ENCODE measurements around the gene TERT. TPM values are rescaled to one million over a fixed set of nuclear protein-coding genes. Genes with fewer than 3 reads are reported as not detected.

TERT gene
- total RNA-seq, 2 donors from 2014 or later: 3.6 TPM; not detected in 1

DNA sequence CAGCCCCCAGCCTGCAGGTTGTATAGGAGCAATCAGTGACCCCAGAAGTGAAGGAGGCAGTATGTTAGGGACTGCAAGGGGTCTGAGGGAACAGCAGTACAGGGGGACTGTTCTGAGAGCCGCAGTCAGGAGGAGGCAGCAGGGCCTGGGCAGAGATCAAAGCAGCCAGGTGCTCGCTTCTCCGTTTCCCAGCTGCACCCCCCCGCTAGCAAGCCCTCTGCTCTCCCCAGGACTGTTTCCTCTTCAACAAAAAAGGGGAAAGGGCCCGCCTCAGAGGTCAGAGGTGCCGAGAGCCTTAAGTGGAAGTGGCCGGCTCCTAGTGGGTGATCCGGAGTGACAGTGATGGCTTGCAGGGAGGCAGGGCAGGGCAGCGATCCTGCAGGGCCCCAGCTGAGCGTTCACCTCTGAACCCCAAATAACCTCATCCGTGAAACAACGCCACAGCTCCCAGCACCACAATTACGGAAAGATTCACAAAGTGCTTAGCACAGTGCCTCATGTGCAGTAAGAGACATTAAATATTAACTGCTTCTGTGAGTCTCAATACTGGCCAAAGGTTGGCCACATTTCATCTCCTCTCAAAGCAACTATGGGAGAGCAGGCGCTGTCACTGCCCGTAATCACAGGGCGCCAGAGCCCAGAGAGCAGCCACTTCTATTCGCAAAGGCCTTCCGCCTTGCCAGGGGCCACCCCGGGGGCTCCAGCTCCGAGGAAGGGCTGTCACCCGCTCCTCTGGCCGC, 42.1 kb upstream of the TERT start:
- H3K27me3 ChIP-seq (replicated peaks; ENCODE audit: insufficient read depth): no peaks in the 10 kb centered on the region
- no peaks in the 10 kb centered on the region for H3K4me1 ChIP-seq (replicated peaks)
- no peak for DNase-seq (ENCODE audit: low spot score)
- no peak for TF ChIP-seq POLR2A (IDR thresholded peaks at IDR 0.05)
- TF ChIP-seq, protein P1, sequence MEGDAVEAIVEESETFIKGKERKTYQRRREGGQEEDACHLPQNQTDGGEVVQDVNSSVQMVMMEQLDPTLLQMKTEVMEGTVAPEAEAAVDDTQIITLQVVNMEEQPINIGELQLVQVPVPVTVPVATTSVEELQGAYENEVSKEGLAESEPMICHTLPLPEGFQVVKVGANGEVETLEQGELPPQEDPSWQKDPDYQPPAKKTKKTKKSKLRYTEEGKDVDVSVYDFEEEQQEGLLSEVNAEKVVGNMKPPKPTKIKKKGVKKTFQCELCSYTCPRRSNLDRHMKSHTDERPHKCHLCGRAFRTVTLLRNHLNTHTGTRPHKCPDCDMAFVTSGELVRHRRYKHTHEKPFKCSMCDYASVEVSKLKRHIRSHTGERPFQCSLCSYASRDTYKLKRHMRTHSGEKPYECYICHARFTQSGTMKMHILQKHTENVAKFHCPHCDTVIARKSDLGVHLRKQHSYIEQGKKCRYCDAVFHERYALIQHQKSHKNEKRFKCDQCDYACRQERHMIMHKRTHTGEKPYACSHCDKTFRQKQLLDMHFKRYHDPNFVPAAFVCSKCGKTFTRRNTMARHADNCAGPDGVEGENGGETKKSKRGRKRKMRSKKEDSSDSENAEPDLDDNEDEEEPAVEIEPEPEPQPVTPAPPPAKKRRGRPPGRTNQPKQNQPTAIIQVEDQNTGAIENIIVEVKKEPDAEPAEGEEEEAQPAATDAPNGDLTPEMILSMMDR (IDR thresholded peaks at IDR 0.05): no peak
- no peak for TF ChIP-seq POLR2AphosphoS5 (IDR thresholded peaks at IDR 0.05)
- intact Hi-C loops (cut with DNase I): no loop called here
- no peaks in the 10 kb centered on the region for H3K9me3 ChIP-seq
- no peak overlapping the region for H3K27ac ChIP-seq
- H3K4me3 ChIP-seq: no peak overlapping the region
- 90% methylated on average over 22 of the region's 22 CpGs for WGBS
- H3K36me3 ChIP-seq: peaks cover 6 to 12% of the 10 kb centered on the region in 2 donors

DNA sequence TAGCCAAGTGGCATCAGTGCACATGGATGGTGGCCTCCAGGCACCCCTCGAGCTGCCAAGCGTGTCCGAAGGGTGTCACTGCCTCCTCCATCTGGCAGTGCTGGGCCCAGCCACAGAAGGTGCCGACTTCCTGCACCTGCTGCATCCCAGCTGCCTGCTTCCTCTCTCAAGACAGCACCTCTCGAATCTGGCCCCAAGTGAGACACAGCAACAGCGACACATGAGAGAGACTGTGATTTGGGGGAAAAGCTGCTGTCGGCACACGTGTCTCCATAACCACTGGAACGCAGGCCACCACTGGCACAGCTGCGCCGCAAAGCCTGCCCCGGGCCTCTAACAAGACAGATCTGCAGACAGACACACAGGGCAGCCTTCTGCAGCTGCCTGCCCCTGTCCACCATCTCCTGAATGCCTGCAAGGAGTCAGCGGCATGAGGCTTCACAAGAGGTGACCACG, 41.3 kb upstream of the TERT start:
- H3K4me1 ChIP-seq (replicated peaks): no peaks in the 10 kb centered on the region
- H3K27me3 ChIP-seq (replicated peaks; ENCODE audit: insufficient read depth): no peaks in the 10 kb centered on the region
- TF ChIP-seq, protein P1 (IDR thresholded peaks at IDR 0.05): no peak
- TF ChIP-seq POLR2A (IDR thresholded peaks at IDR 0.05) (no peak), POLR2AphosphoS5 (IDR thresholded peaks at IDR 0.05) (no peak)
- DNase-seq (ENCODE audit: low spot score): no peak
- H3K36me3 ChIP-seq: peaks cover 6 to 12% of the 10 kb centered on the region in 2 donors
- 95% methylated on average over 14 of the region's 14 CpGs for WGBS
- no peak overlapping the region for H3K4me3 ChIP-seq
- no peak overlapping the region for H3K27ac ChIP-seq
- intact Hi-C loops (cut with DNase I): no loop called here
- H3K9me3 ChIP-seq: no peaks in the 10 kb centered on the region

DNA sequence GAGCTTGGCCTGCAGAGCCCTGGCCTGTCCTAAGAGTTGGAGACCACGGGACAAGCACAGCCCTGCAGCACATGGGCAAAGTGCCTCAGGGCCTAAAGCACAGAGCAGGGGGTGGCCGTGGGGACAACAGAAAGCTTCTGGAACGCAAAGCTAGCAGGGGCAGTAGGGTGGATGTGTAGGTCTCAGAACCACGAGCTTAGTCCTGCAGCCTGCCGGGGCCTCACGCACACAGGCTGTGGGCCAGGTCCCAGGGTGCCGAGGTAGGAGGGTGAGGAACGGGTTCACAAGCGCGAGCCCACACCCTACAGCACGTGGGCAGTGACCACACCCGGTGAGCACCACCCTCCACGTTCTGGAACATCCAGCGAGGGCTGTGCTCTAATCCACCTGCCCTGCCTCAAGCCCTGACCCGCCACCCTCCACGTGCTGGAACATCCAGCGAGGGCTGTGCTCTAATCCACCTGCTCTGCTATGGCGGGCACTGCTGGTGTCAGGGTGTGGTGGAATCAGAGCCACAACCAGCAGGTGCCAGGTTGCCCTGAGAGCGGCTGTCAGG, 40.8 kb upstream of the TERT start:
- Histone ChIP-seq H3K27me3 (replicated peaks; ENCODE audit: insufficient read depth) (no peaks in the 10 kb centered on the region), H3K4me3 (no peak overlapping the region), H3K4me1 (replicated peaks) (no peaks in the 10 kb centered on the region), H3K9me3 (no peaks in the 10 kb centered on the region), H3K36me3 (peaks cover 6 to 12% of the 10 kb centered on the region in 2 donors), H3K27ac (no peak overlapping the region)
- WGBS: 90% methylated on average over 19 of the region's 19 CpGs
- no peak for DNase-seq (ENCODE audit: low spot score)
- TF ChIP-seq, protein P1 (IDR thresholded peaks at IDR 0.05): no peak
- TF ChIP-seq POLR2A (IDR thresholded peaks at IDR 0.05) (no peak), POLR2AphosphoS5 (IDR thresholded peaks at IDR 0.05) (no peak)
- intact Hi-C loops (cut with DNase I): no loop called here

DNA sequence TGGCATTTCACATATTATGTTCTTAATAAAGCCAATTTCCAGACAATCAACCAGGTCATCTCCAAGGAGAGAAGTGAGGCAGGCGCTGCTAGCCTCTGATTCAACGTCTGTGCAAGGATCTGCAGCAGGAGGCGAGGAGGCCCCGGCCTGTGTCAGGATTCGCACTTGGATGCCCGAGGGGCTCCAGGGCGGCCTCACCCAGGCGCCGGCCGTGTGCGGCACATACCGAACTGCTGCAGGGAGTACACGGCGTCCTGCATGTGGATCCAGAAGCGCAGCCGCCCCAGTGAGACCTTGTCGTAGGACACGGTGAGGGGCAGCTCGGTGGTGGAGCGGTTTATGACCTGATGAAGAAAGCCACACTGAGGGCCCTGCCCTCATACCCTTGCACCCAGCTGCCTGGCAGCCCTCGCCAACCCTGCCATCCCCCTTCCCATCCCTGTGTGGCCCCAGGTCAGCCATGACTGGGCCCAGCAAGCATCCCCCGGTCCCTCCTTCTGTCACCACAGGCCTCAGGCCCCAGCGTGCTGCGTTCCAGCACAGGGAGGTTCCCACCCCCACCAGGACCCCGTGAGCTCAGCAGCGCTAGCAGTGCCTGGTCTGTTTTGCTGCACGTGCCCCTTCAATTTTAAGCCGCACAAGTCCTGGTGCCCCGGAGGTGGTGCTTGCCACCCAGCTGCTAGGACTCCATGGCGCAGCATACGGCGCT, 40.1 kb upstream of the TERT start:
- peaks cover 6 to 12% of the 10 kb centered on the region in 2 donors for H3K36me3 ChIP-seq
- intact Hi-C loops (cut with DNase I): no loop called here
- WGBS: 95% methylated on average over 31 of the region's 32 CpGs

More for the DNA sequence above, 40.1 kb upstream of the TERT start:
- H3K9me3 ChIP-seq: no peaks in the 10 kb centered on the region
- no peaks in the 10 kb centered on the region for H3K27me3 ChIP-seq (replicated peaks; ENCODE audit: insufficient read depth)
- H3K4me3 ChIP-seq: no peak overlapping the region
- TF ChIP-seq POLR2A (IDR thresholded peaks at IDR 0.05): no peak
- no peak for TF ChIP-seq POLR2AphosphoS5 (IDR thresholded peaks at IDR 0.05)
- TF ChIP-seq, protein P1 (IDR thresholded peaks at IDR 0.05): no peak
- no peaks in the 10 kb centered on the region for H3K4me1 ChIP-seq (replicated peaks)
- no peak overlapping the region for H3K27ac ChIP-seq
- no peak for DNase-seq (ENCODE audit: low spot score)

Data from prostate gland (tissue), 2 donors.